ENCODE results near the gene PARP1.
A peak's percentile ranks its signal among the peaks of the same experiment; 100 is the strongest.
"Not testable (repeated sequence)": the region's sequence is repeated elsewhere in the genome, so short reads cannot be mapped to it uniquely, and the experiment has no call there.

The PARP1 gene

GRCh38 chr1:226428791-226429461, 21.0 kb upstream of the PARP1 start:
- DNase-seq = no peak

- DNase-seq = no peak
Measured at GRCh38 chr1:226428348-226428747, 20.5 kb upstream of the PARP1 start.

GRCh38 chr1:226427131-226427530, 19.2 kb upstream of the PARP1 start:
- DNase-seq = no peak

- DNase-seq = not testable (repeated sequence)
Measured at GRCh38 chr1:226426395-226426794, 18.5 kb upstream of the PARP1 start.

- DNase-seq = peak; percentile 13
Measured at GRCh38 chr1:226425431-226426031, 17.6 kb upstream of the PARP1 start.

GRCh38 chr1:226425004-226425378, 17.1 kb upstream of the PARP1 start:
- DNase-seq = peak; percentile 23

GRCh38 chr1:226424221-226425003, 16.5 kb upstream of the PARP1 start:
- DNase-seq = peak; percentile 59

GRCh38 chr1:226422478-226422877, 14.6 kb upstream of the PARP1 start:
- DNase-seq = no peak

- DNase-seq = no peak
Measured at GRCh38 chr1:226420897-226421296, 13.0 kb upstream of the PARP1 start.

- DNase-seq = no peak
Measured at GRCh38 chr1:226420328-226420727, 12.4 kb upstream of the PARP1 start.

- DNase-seq = no peak
Measured at GRCh38 chr1:226419284-226420029, 11.6 kb upstream of the PARP1 start.

GRCh38 chr1:226417830-226418546, 10.1 kb upstream of the PARP1 start:
- DNase-seq = no peak

- DNase-seq = no peak
Measured at GRCh38 chr1:226417350-226417749, 9.5 kb upstream of the PARP1 start.

GRCh38 chr1:226414098-226414698, 6.3 kb upstream of the PARP1 start:
- DNase-seq = no peak

GRCh38 chr1:226411619-226412018, 3.7 kb upstream of the PARP1 start:
- no peak for DNase-seq

GRCh38 chr1:226410958-226411357, 3.1 kb upstream of the PARP1 start:
- no peak for DNase-seq

- DNase-seq = no peak
Measured at GRCh38 chr1:226409392-226409791, 1.5 kb upstream of the PARP1 start.

GRCh38 chr1:226408285-226409184, 642 bp upstream of the PARP1 start:
- no peak for DNase-seq

- DNase-seq = no peak
Measured at GRCh38 chr1:226407199-226407496, 745 bp downstream of the PARP1 start.

- peak; percentile 55 for DNase-seq
Measured at GRCh38 chr1:226406401-226406881, 1.5 kb downstream of the PARP1 start.

- peak; percentile 44 for DNase-seq
Measured at GRCh38 chr1:226405411-226405988, 2.4 kb downstream of the PARP1 start.
